GM19455 (cell line): Measurements from ENCODE around the gene CADPS.

Experiments used
- ATAC-seq: cut with Tn5 transposase; IDR thresholded peaks from one replicate; pipeline ENCODE4 v1.9.1; 2021; ENCODE audit not compliant: unreplicated experiment

Gene CADPS

GRCh38 chr3:62378311-62378789 lies 496.9 kb downstream of the CADPS start:
- ATAC-seq, result no peak

- ATAC-seq, result no peak
Observed at GRCh38 chr3:62376906-62377877, 498.0 kb downstream of the CADPS start.

GRCh38 chr3:62376454-62376720 lies 498.8 kb downstream of the CADPS start:
- no peak for ATAC-seq

- no peak for ATAC-seq
Observed at GRCh38 chr3:62375655-62376453, 499.4 kb downstream of the CADPS start.

GRCh38 chr3:62374341-62375218 lies 500.6 kb downstream of the CADPS start:
- no peak for ATAC-seq

- no peak for ATAC-seq
Observed at GRCh38 chr3:62373714-62374333, 501.4 kb downstream of the CADPS start.

- ATAC-seq, result no peak
Observed at GRCh38 chr3:62373215-62373614, 502.0 kb downstream of the CADPS start, which contains the start of gene FEZF2. Gene FEZF2, minus strand, starts transcription at chr3:62373550. Its CDS starts 682 bp downstream, at chr3:62372868.

- ATAC-seq, result no peak
Observed at GRCh38 chr3:62372621-62373041, 502.6 kb downstream of the CADPS start.

GRCh38 chr3:62371720-62372591 lies 503.3 kb downstream of the CADPS start:
- ATAC-seq, result no peak

GRCh38 chr3:62370858-62371719 lies 504.1 kb downstream of the CADPS start:
- no peak for ATAC-seq

GRCh38 chr3:62370112-62370857 lies 504.9 kb downstream of the CADPS start:
- no peak for ATAC-seq

- ATAC-seq, result no peak
Observed at GRCh38 chr3:62369476-62369743, 505.8 kb downstream of the CADPS start.

- no peak for ATAC-seq
Observed at GRCh38 chr3:62368705-62369475, 506.3 kb downstream of the CADPS start.

- no peak for ATAC-seq
Observed at GRCh38 chr3:62368290-62368704, 506.9 kb downstream of the CADPS start.

GRCh38 chr3:62367763-62368195 lies 507.4 kb downstream of the CADPS start:
- ATAC-seq, result no peak

- ATAC-seq, result no peak
Observed at GRCh38 chr3:62366126-62366484, 509.1 kb downstream of the CADPS start.

GRCh38 chr3:62365391-62366125 lies 509.7 kb downstream of the CADPS start:
- no peak for ATAC-seq
